ENCODE results near the gene FRAS1. TPM values are rescaled to one million over a fixed set of nuclear protein-coding genes. Genes with fewer than 3 reads are reported as not detected.
"Not testable (repeated sequence)": the region's sequence is repeated elsewhere in the genome, so short reads cannot be mapped to it uniquely, and the experiment has no call there.

Gene FRAS1
- total RNA-seq, 1 experiment from 2014 or later = 0.23 TPM

DNA sequence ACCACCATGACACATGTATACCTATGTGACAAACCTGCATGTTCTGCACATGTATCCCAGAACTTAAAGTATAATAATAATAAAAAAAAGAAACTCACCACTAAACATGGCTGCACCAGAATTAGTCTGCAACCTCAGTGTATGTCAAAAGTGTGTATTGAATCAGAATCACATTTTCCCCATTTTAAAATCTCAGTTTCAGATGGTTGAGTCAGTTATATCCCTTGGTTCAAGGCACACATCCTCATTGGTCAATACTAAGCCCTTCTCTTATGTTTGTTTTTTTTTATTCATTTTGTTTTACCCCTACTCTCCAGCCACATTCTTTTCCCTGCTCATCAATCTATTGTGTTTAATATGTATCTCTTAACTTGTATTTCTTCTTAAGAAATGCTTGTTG, 436.6 kb downstream of the FRAS1 start:
- no peak overlapping the region for H3K27ac ChIP-seq (ENCODE audit: low read length)
- no TSS peak for BruUV-seq (replicated peaks)
- no peak for ATAC-seq
- intact Hi-C loops (cut with micrococcal nuclease; ENCODE audit: unreplicated experiment) (no loop called here), in situ Hi-C loops (cut with HindIII; ENCODE audit: low pct_unique_long_range_greater_than_20kb, low sequenced_read_pairs) (no loop called here)
- TF ChIP-seq, protein P1, sequence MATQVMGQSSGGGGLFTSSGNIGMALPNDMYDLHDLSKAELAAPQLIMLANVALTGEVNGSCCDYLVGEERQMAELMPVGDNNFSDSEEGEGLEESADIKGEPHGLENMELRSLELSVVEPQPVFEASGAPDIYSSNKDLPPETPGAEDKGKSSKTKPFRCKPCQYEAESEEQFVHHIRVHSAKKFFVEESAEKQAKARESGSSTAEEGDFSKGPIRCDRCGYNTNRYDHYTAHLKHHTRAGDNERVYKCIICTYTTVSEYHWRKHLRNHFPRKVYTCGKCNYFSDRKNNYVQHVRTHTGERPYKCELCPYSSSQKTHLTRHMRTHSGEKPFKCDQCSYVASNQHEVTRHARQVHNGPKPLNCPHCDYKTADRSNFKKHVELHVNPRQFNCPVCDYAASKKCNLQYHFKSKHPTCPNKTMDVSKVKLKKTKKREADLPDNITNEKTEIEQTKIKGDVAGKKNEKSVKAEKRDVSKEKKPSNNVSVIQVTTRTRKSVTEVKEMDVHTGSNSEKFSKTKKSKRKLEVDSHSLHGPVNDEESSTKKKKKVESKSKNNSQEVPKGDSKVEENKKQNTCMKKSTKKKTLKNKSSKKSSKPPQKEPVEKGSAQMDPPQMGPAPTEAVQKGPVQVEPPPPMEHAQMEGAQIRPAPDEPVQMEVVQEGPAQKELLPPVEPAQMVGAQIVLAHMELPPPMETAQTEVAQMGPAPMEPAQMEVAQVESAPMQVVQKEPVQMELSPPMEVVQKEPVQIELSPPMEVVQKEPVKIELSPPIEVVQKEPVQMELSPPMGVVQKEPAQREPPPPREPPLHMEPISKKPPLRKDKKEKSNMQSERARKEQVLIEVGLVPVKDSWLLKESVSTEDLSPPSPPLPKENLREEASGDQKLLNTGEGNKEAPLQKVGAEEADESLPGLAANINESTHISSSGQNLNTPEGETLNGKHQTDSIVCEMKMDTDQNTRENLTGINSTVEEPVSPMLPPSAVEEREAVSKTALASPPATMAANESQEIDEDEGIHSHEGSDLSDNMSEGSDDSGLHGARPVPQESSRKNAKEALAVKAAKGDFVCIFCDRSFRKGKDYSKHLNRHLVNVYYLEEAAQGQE (IDR thresholded peaks at IDR 0.05; ENCODE audit: insufficient read depth in 1 of 2, low read depth in 2 of 2, low read length in 1 of 2) = no peak
- TF ChIP-seq TCF7L2 (IDR thresholded peaks at IDR 0.05; ENCODE audit: low read depth, low read length) = no peak
- no peak for TF ChIP-seq POLR2AphosphoS5 (IDR thresholded peaks at IDR 0.05; ENCODE audit: low read depth, low read length)
- no peak for TF ChIP-seq CTCF (IDR thresholded peaks at IDR 0.05)
- TF ChIP-seq SIN3A (IDR thresholded peaks at IDR 0.05; ENCODE audit: borderline replicate concordance, insufficient read depth, low read depth, low read length) = no peak
- no peak overlapping the region for H3K4me3 ChIP-seq (ENCODE audit: low read depth in 2 of 2, low read length in 2 of 2)
- H3K36me3 ChIP-seq (ENCODE audit: control insufficient read depth, insufficient read depth, low read length) = no peaks in the 10 kb centered on the region
- CTCF ChIA-PET = no interaction called here
- no peaks in the 10 kb centered on the region for H3K27me3 ChIP-seq (ENCODE audit: control insufficient read depth, insufficient read depth, low read length)
- POLR2A ChIA-PET = no interaction called here
- H3K9me3 ChIP-seq (ENCODE audit: control insufficient read depth, insufficient read depth, low read depth, low read length) = no peaks in the 10 kb centered on the region
- DNase-seq (ENCODE audit: low read depth, low spot score) = no peak
- H3K4me1 ChIP-seq (ENCODE audit: control insufficient read depth, insufficient read depth, low read length) = no peaks in the 10 kb centered on the region

DNA sequence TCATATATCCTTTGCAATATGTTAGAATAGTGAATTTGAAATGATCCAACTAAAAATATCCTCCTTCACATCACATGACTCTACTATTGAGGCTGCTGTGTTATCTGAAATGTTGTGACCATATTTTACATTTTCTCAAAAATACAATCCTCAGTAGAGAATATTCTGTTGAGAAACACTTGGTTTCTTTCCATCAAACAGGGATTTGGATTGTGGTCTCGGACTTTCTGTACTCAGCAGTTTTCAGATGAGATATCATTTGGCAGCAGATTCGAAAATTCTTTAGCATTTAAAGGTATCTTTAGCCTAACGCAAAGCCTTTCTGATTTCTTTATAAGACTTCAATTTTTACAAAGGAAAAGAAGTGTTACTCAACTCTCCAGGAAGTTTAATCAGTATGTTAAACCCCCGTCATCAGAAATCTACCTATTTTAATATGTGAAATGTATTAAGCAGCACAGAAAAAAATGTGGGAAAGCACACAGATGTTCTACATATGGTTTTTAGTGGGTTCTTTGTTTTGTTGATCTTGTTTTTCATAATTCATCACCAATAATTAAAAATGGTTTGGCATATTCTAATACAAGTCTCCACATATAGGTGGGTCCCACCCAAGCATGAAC, 439.0 kb downstream of the FRAS1 start:
- in situ Hi-C loops (cut with HindIII; ENCODE audit: low pct_unique_long_range_greater_than_20kb, low sequenced_read_pairs) = no loop called here
- H3K9me3 ChIP-seq (ENCODE audit: control insufficient read depth, insufficient read depth, low read depth, low read length) = no peaks in the 10 kb centered on the region
- ChIA-PET POLR2A (no interaction called here), CTCF (no interaction called here)
- no peak overlapping the region for H3K4me3 ChIP-seq (ENCODE audit: low read depth in 2 of 2, low read length in 2 of 2)
- no peak overlapping the region for H3K27ac ChIP-seq (ENCODE audit: low read length)
- H3K4me1 ChIP-seq (ENCODE audit: control insufficient read depth, insufficient read depth, low read length) = no peaks in the 10 kb centered on the region
- TF ChIP-seq POLR2AphosphoS5 (IDR thresholded peaks at IDR 0.05; ENCODE audit: low read depth, low read length) (no peak), CTCF (IDR thresholded peaks at IDR 0.05) (no peak), SIN3A (IDR thresholded peaks at IDR 0.05; ENCODE audit: borderline replicate concordance, insufficient read depth, low read depth, low read length) (no peak), TCF7L2 (IDR thresholded peaks at IDR 0.05; ENCODE audit: low read depth, low read length) (no peak)
- TF ChIP-seq, protein P1 (IDR thresholded peaks at IDR 0.05; ENCODE audit: insufficient read depth in 1 of 2, low read depth in 2 of 2, low read length in 1 of 2) = no peak
- intact Hi-C loops (cut with micrococcal nuclease; ENCODE audit: unreplicated experiment) = no loop called here
- H3K36me3 ChIP-seq (ENCODE audit: control insufficient read depth, insufficient read depth, low read length) = no peaks in the 10 kb centered on the region
- no peak for DNase-seq (ENCODE audit: low read depth, low spot score)
- BruUV-seq (replicated peaks) = no TSS peak
- ATAC-seq = no peak
- no peaks in the 10 kb centered on the region for H3K27me3 ChIP-seq (ENCODE audit: control insufficient read depth, insufficient read depth, low read length)

GRCh38 chr4:78506260-78506659, 449.1 kb downstream of the FRAS1 start:
- ATAC-seq; H3K9me3 ChIP-seq (ENCODE audit: control insufficient read depth, insufficient read depth, low read depth, low read length); POLR2A ChIA-PET; BruUV-seq (replicated peaks); H3K4me1 ChIP-seq (ENCODE audit: control insufficient read depth, insufficient read depth, low read length); H3K27ac ChIP-seq (ENCODE audit: low read length); intact Hi-C loops (cut with micrococcal nuclease; ENCODE audit: unreplicated experiment); H3K27me3 ChIP-seq (ENCODE audit: control insufficient read depth, insufficient read depth, low read length); in situ Hi-C loops (cut with HindIII; ENCODE audit: low pct_unique_long_range_greater_than_20kb, low sequenced_read_pairs); H3K4me3 ChIP-seq (ENCODE audit: low read depth in 2 of 2, low read length in 2 of 2); H3K36me3 ChIP-seq (ENCODE audit: control insufficient read depth, insufficient read depth, low read length); DNase-seq (ENCODE audit: low read depth, low spot score); CTCF ChIA-PET: not testable (repeated sequence)

Measured in Panc1 (cell line).